NB4 (cell line): Measurements from ENCODE around the gene PTPN3.
"Not testable (repeated sequence)": the region's sequence is repeated elsewhere in the genome, so short reads cannot be mapped to it uniquely, and the experiment has no call there.

Experiments used
- DNase-seq: peaks from one replicate; pipeline ENCODE4 v3.0.0; 2010; ENCODE audit warnings: low read depth
- H3K4me3 ChIP-seq: one replicate; pipeline ENCODE4 v1.5.1; 2011; ENCODE audit warnings: mild to moderate bottlenecking, low read depth, low read length, moderate library complexity
- MYC ChIP-seq: IDR thresholded peaks from 2 replicates; pipeline ENCODE4 v1.6.1; 2011; ENCODE audit warnings: low read depth, low read length
- POLR2A ChIP-seq: IDR thresholded peaks from 2 replicates; pipeline ENCODE4 v1.6.1; 2011; ENCODE audit warnings: mild to moderate bottlenecking; ENCODE audit not compliant: insufficient read length; ENCODE audit errors: extremely low read depth
- TF ChIP-seq, protein P1 (sequence below): IDR thresholded peaks from one replicate; pipeline ENCODE4 v1.5.1; 2012; ENCODE audit warnings: low read depth, low read length
- TF ChIP-seq, protein P2 (sequence below): IDR thresholded peaks from 2 replicates; pipeline ENCODE4 v1.6.1; 2011; ENCODE audit warnings: low read depth, low read length

The PTPN3 gene

DNA sequence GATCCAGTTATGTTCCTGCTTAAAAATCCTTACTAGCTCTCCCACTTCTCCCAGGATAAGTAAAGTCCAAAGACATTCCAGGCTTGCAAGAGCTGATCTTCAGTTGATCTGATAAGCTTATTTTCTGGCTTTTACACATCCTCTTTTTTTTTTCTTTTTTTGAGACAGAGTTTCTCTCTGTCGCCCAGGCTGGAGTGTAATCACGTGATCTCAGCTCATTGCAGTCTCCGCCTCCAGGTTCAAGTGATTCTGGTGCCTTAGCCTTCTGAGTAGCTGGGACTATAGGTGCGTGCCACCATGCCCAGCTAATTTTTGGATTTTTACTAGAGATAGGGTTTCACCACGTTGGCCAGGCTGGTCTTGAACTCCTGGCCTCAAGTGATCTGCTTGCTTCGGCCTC is 37.3 kb upstream of the PTPN3 start:
- DNase-seq: no peak
- TF ChIP-seq, protein P1, sequence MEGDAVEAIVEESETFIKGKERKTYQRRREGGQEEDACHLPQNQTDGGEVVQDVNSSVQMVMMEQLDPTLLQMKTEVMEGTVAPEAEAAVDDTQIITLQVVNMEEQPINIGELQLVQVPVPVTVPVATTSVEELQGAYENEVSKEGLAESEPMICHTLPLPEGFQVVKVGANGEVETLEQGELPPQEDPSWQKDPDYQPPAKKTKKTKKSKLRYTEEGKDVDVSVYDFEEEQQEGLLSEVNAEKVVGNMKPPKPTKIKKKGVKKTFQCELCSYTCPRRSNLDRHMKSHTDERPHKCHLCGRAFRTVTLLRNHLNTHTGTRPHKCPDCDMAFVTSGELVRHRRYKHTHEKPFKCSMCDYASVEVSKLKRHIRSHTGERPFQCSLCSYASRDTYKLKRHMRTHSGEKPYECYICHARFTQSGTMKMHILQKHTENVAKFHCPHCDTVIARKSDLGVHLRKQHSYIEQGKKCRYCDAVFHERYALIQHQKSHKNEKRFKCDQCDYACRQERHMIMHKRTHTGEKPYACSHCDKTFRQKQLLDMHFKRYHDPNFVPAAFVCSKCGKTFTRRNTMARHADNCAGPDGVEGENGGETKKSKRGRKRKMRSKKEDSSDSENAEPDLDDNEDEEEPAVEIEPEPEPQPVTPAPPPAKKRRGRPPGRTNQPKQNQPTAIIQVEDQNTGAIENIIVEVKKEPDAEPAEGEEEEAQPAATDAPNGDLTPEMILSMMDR: no peak
- no peak for TF ChIP-seq MYC
- TF ChIP-seq, protein P2, sequence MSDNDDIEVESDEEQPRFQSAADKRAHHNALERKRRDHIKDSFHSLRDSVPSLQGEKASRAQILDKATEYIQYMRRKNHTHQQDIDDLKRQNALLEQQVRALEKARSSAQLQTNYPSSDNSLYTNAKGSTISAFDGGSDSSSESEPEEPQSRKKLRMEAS: no peak
- no peak for TF ChIP-seq POLR2A
- no peak overlapping the region for H3K4me3 ChIP-seq

DNA sequence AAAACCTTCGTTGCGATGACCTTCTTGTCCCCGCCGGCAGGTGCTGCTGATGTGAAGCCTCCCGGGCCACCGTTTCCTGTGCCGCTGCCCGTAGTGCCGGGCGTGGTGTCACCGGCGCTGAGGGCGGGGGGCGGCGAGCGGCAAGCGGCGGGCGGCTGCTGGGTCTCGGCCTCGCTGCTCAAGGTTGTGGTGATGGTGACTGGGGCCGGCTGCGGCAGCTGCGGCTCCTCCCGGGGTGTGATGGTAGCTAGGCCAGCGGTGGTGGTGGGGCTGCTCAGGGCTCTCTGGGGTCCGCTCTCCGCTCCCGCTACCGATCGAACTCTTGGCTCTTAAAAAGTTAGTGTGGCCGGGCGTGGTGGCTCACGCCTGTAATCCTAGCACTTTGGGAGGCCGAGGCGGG is 36.0 kb upstream of the PTPN3 start:
- DNase-seq: no peak
- TF ChIP-seq, protein P2: no peak
- TF ChIP-seq MYC (no peak), POLR2A (no peak)
- TF ChIP-seq, protein P1: no peak
- H3K4me3 ChIP-seq: no peak overlapping the region

DNA sequence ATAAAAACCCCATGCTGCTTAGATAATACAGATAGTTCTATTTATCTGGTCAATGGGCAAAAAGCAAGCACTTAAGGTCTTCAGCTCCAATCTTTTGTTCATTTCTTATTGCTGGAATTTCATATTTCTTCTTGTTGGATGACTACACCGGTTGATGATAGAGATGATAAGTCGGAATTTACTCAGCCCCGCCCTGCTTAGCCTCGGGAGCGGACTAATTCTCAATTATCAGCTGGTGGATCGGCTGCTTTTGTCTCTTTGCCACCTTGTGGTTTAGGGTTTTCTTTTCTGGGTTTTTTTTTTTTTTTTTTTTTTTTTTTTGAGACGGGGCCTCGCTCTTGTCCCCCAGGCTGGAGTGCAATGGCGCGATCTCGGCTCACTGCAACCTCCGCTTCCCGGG is 34.5 kb upstream of the PTPN3 start:
- not testable (repeated sequence) for H3K4me3 ChIP-seq, DNase-seq

DNA sequence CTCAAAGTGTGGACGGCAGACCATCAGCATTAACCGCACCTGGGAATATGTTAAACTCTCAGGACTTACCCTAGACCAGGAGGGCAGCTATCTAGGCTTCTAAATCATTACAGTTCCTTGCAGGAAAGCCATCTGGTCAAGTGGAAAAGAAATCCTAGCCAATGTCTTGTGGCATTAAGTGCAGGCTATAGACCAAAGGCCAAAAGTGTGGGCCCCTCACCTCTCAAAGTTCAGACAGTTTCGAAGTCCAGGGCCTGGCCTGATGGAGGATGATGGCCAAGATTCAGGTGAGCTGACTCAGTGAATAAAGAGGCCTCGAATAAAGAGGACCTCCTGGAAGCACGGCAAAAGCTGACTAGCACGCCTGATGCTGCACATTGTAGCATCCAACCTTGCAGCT is 24.0 kb upstream of the PTPN3 start:
- DNase-seq: no peak
- no peak overlapping the region for H3K4me3 ChIP-seq
- TF ChIP-seq, protein P1: no peak
- TF ChIP-seq MYC (no peak), POLR2A (no peak)
- TF ChIP-seq, protein P2: no peak

DNA sequence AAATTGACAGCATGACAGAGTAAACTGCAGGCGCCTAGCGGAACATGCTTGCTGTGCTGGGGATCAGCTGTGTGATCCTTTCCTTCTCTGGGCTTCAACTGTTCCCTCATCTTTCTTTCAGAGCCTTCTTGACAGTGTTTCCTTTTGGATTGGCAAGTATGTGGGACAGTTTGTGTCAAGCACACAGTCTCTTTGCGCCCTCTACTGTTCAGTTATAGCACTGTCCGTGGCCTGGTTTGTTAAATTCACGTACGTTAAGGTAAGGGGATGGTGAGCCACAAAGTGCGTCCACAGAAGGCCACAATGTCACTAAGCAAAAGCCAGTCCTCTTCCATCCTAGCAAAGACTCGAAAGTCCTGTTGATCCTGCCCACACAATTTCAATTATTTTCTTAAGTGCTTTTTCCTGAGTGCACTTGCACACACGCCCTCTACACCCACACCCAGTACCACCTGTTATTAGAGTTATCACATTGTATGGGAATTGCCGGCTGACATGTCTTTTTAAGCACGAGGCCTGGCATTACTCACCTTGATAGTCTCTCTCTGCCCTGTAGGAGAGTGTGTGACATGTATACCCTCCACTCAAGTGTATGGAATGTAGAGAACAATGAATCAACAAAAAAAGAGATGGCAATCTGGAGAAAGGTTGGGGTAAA is 22.5 kb upstream of the PTPN3 start:
- DNase-seq: peak; percentile 76
- TF ChIP-seq, protein P2: no peak
- TF ChIP-seq, protein P1: peak; percentile 87
- no peak overlapping the region for H3K4me3 ChIP-seq

DNA sequence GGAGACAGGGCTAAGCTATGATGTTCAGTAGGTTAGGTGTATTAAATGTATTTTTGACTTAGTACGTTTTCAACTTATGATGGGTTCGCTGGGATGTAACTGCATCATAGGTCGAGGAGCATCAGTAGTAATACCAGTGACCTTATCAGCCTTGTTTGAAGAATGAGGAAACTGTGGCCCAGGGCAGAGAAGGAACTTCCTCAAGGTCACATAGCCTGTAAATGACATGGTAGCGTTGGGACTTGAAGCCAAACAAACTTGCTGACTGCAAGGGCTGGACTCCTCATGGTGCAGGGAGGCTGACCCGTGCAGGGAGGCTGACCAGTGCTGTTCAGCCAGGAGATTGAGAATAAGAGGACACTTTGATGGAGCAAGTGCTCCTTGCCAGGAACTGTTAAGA is 21.3 kb upstream of the PTPN3 start:
- no peak overlapping the region for H3K4me3 ChIP-seq
- TF ChIP-seq MYC (no peak), POLR2A (no peak)
- TF ChIP-seq, protein P1: no peak
- TF ChIP-seq, protein P2: no peak
- peak; percentile 51 for DNase-seq
